PC-9 (cell line): ENCODE results near the gene C4orf36. TPM values are rescaled to one million over a fixed set of nuclear protein-coding genes. Genes with fewer than 3 reads are reported as not detected.

ENCODE experiments used
- BruUV-seq: library from RNA; stranded (reverse); fragments of 400-500 nt; replicated peaks from 2 replicates; lab custom pipeline; 2021; lab: Mats Ljungman, UMichigan
- CTCF ChIA-PET: fragments of 300-600 bp; sonication (Branson Sonifier 250); formaldehyde crosslinking; loops from one replicate; lab custom pipeline; 2022; ENCODE audit warnings: antibody characterized with exemption; lab: Charles Lee
- POLR2A ChIA-PET: fragments of 300-600 bp; sonication (Branson Sonifier 250); formaldehyde crosslinking; loops from one replicate; lab custom pipeline; 2022; ENCODE audit warnings: antibody characterized with exemption; ENCODE audit not compliant: unreplicated experiment; lab: Charles Lee
- DNase-seq, 2 experiments: peaks; one replicate each; pipeline versions ENCODE4 v3.0.0 to v3.0.0-alpha.2; 2015 to 2022; ENCODE audit warnings: mixed read lengths in 1 of 2
- H2AFZ ChIP-seq: fragments of 200-600 bp; sonication (generic); 2 replicates; pipeline ENCODE4 v1.8.1; 2017; ENCODE audit warnings: antibody characterized with exemption
- H3F3A ChIP-seq: fragments of 200-600 bp; sonication (generic); 2 replicates; pipeline ENCODE4 v1.8.1; 2017; ENCODE audit warnings: antibody characterized with exemption, mild to moderate bottlenecking, low read depth; ENCODE audit not compliant: insufficient read depth
- H3K27ac ChIP-seq: fragments of 200-600 bp; sonication (generic); 2 replicates; pipeline ENCODE4 v1.6.1; 2016; ENCODE audit warnings: mixed run types
- H3K27me3 ChIP-seq: fragments of 200-600 bp; sonication (generic); 2 replicates; pipeline ENCODE4 v1.6.1; 2016; ENCODE audit warnings: low read depth, mixed run types; ENCODE audit not compliant: insufficient read depth
- H3K36me3 ChIP-seq: fragments of 200-600 bp; sonication (generic); 2 replicates; pipeline ENCODE4 v1.6.1; 2016; ENCODE audit warnings: low read depth, mixed run types
- H3K4me1 ChIP-seq: fragments of 200-600 bp; sonication (generic); replicated peaks from 2 replicates; pipeline ENCODE4 v1.6.1; 2016; ENCODE audit warnings: mixed run types; ENCODE audit not compliant: insufficient read depth
- H3K4me2 ChIP-seq: fragments of 200-600 bp; sonication (generic); 2 replicates; pipeline ENCODE4 v1.6.1; 2017; ENCODE audit warnings: mixed run types
- H3K4me3 ChIP-seq: fragments of 200-600 bp; sonication (generic); 2 replicates; pipeline ENCODE4 v1.6.1; 2016; ENCODE audit warnings: mixed run types
- H3K79me2 ChIP-seq: fragments of 200-600 bp; sonication (generic); 2 replicates; pipeline ENCODE4 v1.6.1; 2017; ENCODE audit warnings: low read depth, mixed run types
- H3K9me2 ChIP-seq: fragments of 200-600 bp; sonication (generic); 2 replicates; pipeline ENCODE4 v1.8.1; 2017; ENCODE audit warnings: mild to moderate bottlenecking; ENCODE audit not compliant: insufficient read depth
- H3K9me3 ChIP-seq: fragments of 200-600 bp; sonication (generic); 2 replicates; pipeline ENCODE4 v1.8.1; 2016; ENCODE audit warnings: low read depth; ENCODE audit not compliant: insufficient read depth
- H4K20me1 ChIP-seq: fragments of 200-600 bp; sonication (generic); 2 replicates; pipeline ENCODE4 v1.8.1; 2017; ENCODE audit not compliant: insufficient read depth
- CTCF ChIP-seq: fragments of 200-600 bp; sonication (generic); conservative IDR thresholded peaks from 2 replicates; pipeline ENCODE4 v1.6.1; 2017; ENCODE audit warnings: mixed run types, antibody characterized with exemption, mild to moderate bottlenecking, moderate library complexity
- EZH2 ChIP-seq: fragments of 200-600 bp; sonication (generic); IDR thresholded peaks from 2 replicates; pipeline ENCODE4 v1.8.0; 2017; ENCODE audit warnings: antibody characterized with exemption, low read depth
- intact Hi-C: fragments of 100-400 bp; cut with micrococcal nuclease; formaldehyde crosslinking; loops from one replicate; pipeline ENCODE4 v1.10.0; 2022; ENCODE audit not compliant: unreplicated experiment
- total RNA-seq: library from RNA; stranded (reverse); gene quantifications from 2 replicates; pipeline ENCODE4 v1.2.3, GENCODE V29; 2021

The C4orf36 gene
- total RNA-seq, 1 experiment from 2014 or later: not detected

- Histone ChIP-seq H3K9me3 (no peaks in the 10 kb centered on the region), H3K4me3 (no peak overlapping the region), H4K20me1 (no peaks in the 10 kb centered on the region), H2AFZ (no peak overlapping the region), H3K9me2 (no peaks in the 10 kb centered on the region), H3K4me2 (no peak overlapping the region), H3K27ac (no peak overlapping the region), H3K4me1 (no peaks in the 10 kb centered on the region), H3K27me3 (no peaks in the 10 kb centered on the region), H3K79me2 (no peaks in the 10 kb centered on the region), H3F3A (no peaks in the 10 kb centered on the region), H3K36me3 (no peaks in the 10 kb centered on the region)
- no peak for DNase-seq
- ChIA-PET CTCF (no interaction called here), POLR2A (no interaction called here)
- TF ChIP-seq CTCF (no peak), EZH2 (no peak)
- intact Hi-C loops: loop anchor here (10.0 kb wide), 1 partner anchor 943 kb away; no protein-coding TSS in a partner anchor
- no TSS peak for BruUV-seq
Measured at GRCh38 chr4:86901864-86902263, 9.6 kb upstream of the C4orf36 start.

- DNase-seq: peak in 1 of 2 experiments; percentile 6
- Histone ChIP-seq H2AFZ (no peak overlapping the region), H3K9me3 (no peaks in the 10 kb centered on the region), H3F3A (no peaks in the 10 kb centered on the region), H3K4me1 (no peaks in the 10 kb centered on the region), H3K79me2 (no peaks in the 10 kb centered on the region), H3K9me2 (no peaks in the 10 kb centered on the region), H3K4me3 (no peak overlapping the region), H3K27me3 (no peaks in the 10 kb centered on the region), H3K36me3 (no peaks in the 10 kb centered on the region), H3K4me2 (no peak overlapping the region), H4K20me1 (no peaks in the 10 kb centered on the region), H3K27ac (no peak overlapping the region)
- intact Hi-C loops: loop anchor here (2.0 to 5.0 kb wide), 2 partner anchors 246 to 338 kb away; no protein-coding TSS in a partner anchor
- POLR2A ChIA-PET: no interaction called here
- no TSS peak for BruUV-seq
- CTCF ChIA-PET: no interaction called here
- peak; percentile 26; the same call in 1 of the 2 replicates for TF ChIP-seq CTCF
- TF ChIP-seq EZH2: no peak
Measured at GRCh38 chr4:86898562-86898961, 6.3 kb upstream of the C4orf36 start.

GRCh38 chr4:86896596-86896995, 4.4 kb upstream of the C4orf36 start:
- ChIA-PET POLR2A (no interaction called here), CTCF (interaction anchor here (0.7 kb wide), 1 partner anchor 399 kb away, joined by 3 read pairs; no protein-coding TSS in a partner anchor)
- H3K79me2 ChIP-seq: no peaks in the 10 kb centered on the region
- TF ChIP-seq CTCF (no peak), EZH2 (no peak)
- H3K27ac ChIP-seq: no peak overlapping the region
- no peaks in the 10 kb centered on the region for H3K27me3 ChIP-seq
- no peak overlapping the region for H3K4me2 ChIP-seq
- peaks cover under 1% of the 10 kb centered on the region; the same call in 1 of the 2 replicates for H3F3A ChIP-seq
- no peak for DNase-seq
- no peaks in the 10 kb centered on the region for H4K20me1 ChIP-seq
- no peaks in the 10 kb centered on the region for H3K4me1 ChIP-seq
- no TSS peak for BruUV-seq
- no peaks in the 10 kb centered on the region for H3K9me2 ChIP-seq
- intact Hi-C loops: loop anchor here (5.0 kb wide), 1 partner anchor 244 kb away; no protein-coding TSS in a partner anchor
- no peak overlapping the region for H3K4me3 ChIP-seq
- no peaks in the 10 kb centered on the region for H3K9me3 ChIP-seq
- H3K36me3 ChIP-seq: no peaks in the 10 kb centered on the region
- H2AFZ ChIP-seq: no peak overlapping the region
